ENCODE data around the gene IDH3G.
"Not testable (repeated sequence)": the region's sequence is repeated elsewhere in the genome, so short reads cannot be mapped to it uniquely, and the experiment has no call there.

The IDH3G gene

DNA sequence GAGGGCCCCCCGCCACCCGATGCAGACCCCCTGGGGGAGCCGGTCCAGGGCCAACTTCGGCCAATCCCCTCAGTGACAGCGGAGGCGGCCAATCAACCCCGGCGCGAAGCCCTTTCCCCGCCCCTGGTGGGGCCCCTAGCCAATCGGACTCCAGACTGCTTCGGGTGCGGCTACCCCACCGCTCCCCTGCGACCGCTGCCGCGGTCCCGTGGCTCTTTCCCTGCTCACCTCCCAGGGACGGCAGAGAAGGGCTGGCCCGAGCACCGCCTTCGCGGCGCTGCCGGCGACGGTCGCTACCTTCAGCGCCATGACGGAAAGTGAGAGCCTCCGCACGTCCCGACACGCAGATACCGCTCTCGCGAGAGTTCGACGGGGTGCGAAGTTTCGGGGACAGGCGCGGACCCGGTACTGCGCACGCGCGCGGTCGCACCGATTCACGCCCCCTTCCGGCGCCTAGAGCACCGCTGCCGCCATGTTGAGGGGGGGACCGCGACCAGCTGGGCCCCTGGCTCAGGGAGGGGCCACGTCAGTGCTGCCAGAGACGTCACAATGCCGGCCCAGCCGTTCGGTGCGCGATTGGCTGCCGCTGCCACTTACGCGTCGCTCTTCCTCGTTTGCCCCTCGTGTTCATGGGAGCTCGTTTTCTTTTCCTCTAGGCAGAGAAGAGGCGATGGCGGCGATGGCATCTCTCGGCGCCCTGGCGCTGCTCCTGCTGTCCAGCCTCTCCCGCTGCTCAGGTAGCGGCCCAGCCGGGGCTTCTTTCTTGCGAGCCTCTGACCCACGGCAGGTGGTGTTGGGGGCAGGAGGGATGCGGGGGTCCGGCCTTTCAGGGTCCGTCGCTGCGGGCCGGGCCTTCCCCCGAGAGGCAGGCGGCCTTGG, at the start of gene IDH3G, which contains the start of gene SSR4:
Gene IDH3G (minus strand): TSS at position 358 of the 879 bp plus-strand sequence. CDS start 49 bp downstream, at position 309.
Gene SSR4 (plus strand): TSS at position 651 of the 879 bp plus-strand sequence. CDS start 20 bp downstream, at position 671.
- DNase-seq, result peak; percentile 90

GRCh38 chrX:153836921-153837320, 42.7 kb upstream of the IDH3G start:
- DNase-seq, result no peak

- no peak for DNase-seq
Observed at GRCh38 chrX:153832728-153833127, 38.6 kb upstream of the IDH3G start.

GRCh38 chrX:153831429-153832150, 37.4 kb upstream of the IDH3G start:
- no peak for DNase-seq

DNA sequence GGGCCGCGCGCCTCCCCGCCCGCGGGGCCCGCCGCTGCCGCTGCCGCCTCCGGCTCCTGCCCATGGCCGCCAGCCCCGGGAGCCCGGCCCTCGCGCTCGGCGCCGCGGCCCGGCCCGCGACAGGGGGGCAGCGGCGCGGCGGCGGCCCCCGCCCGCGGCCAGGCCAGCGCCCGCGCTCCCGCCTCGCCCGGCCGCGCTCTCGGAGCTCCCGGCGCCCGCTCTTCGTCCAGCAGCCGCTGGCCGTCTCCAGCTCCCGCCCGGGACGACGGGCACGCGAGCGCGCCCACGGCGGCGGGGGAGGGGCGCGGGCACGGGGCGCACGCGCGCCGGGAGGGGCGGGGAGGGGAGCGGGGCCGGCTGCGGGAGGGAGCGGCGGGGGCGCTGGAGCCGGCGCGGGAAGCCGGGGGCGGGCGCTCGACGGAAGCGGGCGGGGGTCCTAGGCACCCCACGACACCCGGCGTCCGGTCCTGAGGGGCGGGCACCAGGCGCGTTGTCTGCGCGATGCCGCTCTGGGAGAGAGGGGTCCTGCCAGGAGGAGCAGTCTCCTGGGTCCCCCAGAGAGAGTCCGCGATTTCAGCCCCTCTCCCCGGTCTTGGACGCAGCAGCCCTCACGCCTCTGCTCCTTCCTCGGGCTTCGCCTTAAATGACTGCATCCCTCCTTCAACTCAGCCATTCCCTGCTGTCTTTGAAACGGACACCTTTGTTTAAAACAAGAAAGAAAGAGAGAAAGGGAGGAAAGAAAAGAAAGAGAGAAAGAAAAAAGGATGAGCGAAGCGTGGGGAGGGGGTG, 36.7 kb upstream of the IDH3G start:
- no peak for DNase-seq

DNA sequence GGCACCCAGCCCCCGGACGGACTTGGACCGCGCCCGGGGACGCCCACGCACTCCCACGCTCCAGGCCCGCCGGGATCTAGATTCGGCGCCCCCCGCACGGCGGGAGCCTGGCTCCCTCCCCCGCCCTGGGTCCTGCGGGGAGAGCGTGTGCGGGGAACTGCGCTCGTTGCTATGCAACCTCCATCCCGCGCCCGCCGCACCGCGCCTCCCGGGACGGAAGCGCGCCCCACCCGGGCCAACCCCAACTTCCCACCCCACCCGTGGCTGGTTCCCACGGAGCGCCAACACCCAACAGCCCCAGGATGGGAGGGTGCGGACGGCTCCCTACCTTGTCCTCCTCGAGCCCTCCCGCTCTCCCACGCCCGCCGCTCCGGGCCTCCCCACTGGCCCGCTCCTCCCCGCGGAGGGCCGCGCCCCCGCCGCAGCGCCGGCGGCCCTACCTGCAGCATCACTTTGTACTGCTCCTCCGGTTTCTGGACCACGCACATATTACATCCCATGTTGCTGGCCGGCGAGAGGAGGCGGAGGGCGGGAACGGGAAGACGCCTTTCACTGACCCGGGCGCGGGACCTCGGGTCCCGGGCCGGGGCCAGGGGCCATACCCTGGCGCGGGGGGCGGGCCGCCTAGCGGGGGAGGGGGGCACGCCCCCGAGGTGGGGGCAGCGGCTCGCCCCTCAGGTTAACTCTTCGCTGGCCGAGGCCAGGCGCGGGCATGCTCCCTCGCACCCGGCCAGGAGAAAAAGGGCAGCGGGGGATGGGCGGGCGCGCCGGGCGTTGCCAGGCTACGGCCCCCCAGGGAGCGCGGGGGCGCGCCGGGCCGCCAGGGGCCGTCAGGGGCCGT, 35.8 kb upstream of the IDH3G start, which contains the start of gene PDZD4:
Gene PDZD4 (minus strand): TSS at position 746 of the 841 bp plus-strand sequence. CDS start 246 bp downstream, at position 500.
- no peak for DNase-seq

- DNase-seq, result no peak
Observed at GRCh38 chrX:153829549-153829798, 35.3 kb upstream of the IDH3G start.

GRCh38 chrX:153828723-153829548, 34.8 kb upstream of the IDH3G start:
- no peak for DNase-seq

GRCh38 chrX:153828308-153828707, 34.1 kb upstream of the IDH3G start:
- DNase-seq, result no peak

GRCh38 chrX:153827903-153828302, 33.7 kb upstream of the IDH3G start:
- DNase-seq, result no peak

DNA sequence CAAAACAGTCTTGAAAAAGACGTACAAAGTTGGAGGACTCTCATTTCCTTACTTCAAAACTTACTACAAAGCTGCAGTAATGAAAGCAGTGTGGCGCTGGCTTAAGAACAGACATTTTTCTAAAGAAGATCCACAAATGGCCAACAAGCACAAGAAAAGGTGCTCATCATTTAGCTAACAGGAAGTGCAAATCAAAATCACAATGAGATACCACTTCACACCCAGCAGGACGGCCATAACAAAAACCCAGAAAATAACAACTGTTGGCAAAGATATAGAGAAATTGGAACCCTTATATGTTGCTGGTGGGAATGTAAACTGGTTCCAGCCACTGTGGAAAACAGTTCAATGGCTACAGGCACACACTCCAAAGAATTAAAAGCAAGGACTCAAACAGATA, 32.8 kb upstream of the IDH3G start:
- DNase-seq, result no peak

DNA sequence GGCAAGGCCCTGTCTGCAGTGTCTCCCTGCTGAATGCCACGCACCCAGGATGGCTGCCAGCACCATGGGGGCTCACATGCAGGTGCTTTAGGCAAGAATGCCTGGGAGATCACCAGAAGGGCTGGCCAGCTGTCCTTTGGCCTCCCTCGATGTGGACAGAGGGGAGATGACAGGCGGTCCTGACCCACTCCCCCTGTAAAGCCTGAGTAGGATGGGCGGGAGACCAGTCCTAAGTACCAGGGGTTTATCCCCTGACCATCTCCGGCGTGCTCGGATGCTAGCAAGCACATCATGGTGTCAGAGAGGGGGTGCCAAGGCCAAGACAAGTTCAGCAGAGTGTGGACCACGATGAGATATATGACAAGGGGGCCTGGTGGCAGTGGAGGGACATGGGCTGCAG, 30.9 kb upstream of the IDH3G start:
- no peak for DNase-seq

DNA sequence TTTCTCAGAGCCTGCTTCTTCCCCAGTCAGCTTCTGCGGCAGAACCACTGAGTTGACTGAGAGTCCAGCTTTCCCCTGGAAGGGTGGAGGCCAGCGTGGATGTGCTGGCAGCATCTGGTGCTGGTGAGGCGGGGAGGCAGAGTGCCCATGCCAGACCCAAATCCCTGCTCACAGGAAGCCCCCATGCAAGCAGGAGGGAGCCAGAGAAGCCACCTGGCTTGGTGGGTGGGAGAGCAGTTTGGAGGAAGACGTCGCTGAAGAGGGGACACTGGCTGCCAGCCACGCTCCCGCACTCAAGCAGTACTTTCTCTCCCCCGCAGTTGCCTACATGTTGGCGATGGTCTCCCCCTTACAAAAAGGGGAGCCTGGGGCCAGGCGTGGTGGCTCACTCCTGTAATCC, 30.2 kb upstream of the IDH3G start:
- no peak for DNase-seq

DNA sequence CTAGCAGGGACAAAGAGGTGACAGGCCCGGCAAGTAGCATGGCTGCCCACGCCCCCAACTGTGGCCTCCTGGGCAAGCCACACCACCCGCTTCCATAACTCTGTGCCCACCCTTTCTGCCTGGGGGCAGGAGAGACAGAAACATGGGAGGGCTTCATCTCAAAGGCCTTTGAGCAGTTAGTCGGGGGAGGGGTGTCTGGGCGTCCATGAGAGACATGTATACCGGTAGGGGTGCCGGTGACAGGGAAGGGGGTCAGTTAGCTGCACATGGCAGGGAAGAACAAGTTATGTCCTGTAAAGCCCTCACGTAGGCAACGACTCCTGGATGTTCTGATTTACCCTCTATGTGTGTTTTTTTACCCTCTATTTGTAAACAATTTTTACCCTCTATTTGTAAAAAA, 26.9 kb upstream of the IDH3G start:
- DNase-seq, result no peak

GRCh38 chrX:153820601-153821000, 26.4 kb upstream of the IDH3G start:
- DNase-seq, result no peak

GRCh38 chrX:153819384-153820040, 25.3 kb upstream of the IDH3G start:
- DNase-seq, result no peak

DNA sequence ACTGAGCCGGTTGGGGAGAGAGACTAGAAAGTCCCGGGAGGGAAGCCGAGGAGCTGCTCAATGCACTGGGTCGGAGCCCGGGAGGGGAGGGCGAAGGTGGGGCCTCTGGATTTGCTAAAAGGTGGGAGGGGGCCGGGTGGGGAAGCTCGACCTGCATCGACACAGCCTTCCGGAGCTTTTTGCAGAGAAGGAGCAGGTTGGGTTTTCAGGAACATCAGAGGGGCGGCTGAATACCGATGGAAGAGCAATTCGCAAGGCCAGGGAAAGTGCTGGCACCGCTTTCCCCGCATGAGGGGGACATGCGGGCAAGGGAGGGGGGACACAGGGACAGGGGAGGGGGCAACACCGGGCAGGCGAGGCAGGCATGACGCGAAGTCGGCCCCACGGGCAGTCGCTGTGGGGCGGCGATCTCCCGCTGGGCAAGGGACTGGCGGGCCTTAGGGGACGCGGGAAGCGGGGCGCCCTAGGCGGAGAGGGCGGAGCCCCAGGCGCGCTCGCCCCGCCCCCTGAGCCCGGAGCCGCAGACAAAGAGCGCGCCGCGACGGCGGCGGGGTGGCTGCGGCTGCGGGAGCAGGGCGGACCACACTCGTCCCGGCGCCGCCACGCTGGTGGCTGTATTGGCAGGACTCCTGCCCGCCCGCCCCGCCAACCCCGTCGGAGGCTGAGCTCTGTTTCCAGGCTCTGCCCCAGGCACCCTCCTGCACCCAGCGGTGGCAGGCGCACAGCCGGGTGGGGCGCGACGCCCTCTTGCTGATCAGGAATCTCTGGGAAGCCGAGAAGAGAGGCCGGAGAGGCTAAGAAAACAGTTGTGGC, 24.6 kb upstream of the IDH3G start:
- DNase-seq, result peak; percentile 40

DNA sequence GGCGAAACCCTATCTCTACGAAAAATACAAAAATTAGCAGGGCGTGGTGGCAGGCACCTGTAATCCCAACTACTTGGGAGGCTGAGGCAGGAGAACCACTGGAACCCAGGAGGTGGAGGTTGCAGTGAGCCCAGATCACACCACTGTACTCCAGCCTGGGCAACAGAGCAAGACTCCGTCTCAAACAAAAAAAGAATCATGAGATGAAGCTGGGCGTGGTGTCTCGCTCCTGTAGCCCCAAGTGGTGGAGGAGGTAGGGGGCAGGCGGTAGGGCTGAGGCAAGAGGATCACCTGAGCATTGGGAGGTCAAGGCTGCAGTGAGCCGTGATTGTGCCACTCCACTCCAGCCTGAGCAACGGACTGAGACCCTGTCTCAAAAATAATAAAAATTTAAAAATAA, 23.9 kb upstream of the IDH3G start:
- not testable (repeated sequence) for DNase-seq

GRCh38 chrX:153816831-153817690, 22.9 kb upstream of the IDH3G start:
- peak; percentile 27 for DNase-seq
